GM19035 (cell line): ENCODE measurements around the gene TUSC2.
A peak's percentile ranks its signal among the peaks of the same experiment; 100 is the strongest.

Experiments used
- ATAC-seq: cut with Tn5 transposase; IDR thresholded peaks from one replicate; pipeline ENCODE4 v1.9.1; 2021; ENCODE audit not compliant: unreplicated experiment

The TUSC2 gene

DNA sequence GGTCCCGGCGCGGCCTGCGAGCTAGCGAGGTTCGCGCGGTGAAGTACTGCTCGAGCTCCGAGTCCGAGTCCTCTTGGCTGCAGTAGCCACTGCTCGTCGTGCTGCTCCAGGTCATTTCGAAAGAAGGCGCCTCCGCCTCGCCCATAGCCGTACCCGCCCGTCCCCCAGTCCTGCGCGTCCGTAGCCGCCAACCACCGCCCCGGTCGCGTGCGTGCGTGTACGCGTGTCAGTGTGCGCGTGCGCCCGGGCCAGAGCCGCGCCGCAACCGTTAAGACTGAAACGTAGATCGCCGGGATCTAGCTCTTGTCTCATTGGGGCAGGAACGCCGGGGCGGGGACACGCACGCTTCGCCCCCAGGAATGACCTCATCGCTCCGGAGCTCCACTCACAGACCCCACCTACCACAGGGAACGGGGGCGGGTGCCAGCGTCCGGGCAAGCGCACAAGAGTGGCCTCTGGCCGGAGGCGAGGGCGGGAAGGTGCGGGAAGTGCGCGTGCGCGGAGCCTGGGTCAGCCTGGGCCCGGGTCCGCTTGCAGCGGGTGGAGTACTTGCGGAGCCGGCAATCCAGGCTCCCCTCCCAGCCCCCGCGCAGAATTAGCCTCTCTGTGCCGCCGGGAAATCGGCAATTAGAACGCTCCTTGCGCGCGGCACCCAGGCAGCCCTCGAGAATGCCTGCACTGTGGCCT lies 9.3 kb upstream of the TUSC2 start:
- ATAC-seq = peak; percentile 78

DNA sequence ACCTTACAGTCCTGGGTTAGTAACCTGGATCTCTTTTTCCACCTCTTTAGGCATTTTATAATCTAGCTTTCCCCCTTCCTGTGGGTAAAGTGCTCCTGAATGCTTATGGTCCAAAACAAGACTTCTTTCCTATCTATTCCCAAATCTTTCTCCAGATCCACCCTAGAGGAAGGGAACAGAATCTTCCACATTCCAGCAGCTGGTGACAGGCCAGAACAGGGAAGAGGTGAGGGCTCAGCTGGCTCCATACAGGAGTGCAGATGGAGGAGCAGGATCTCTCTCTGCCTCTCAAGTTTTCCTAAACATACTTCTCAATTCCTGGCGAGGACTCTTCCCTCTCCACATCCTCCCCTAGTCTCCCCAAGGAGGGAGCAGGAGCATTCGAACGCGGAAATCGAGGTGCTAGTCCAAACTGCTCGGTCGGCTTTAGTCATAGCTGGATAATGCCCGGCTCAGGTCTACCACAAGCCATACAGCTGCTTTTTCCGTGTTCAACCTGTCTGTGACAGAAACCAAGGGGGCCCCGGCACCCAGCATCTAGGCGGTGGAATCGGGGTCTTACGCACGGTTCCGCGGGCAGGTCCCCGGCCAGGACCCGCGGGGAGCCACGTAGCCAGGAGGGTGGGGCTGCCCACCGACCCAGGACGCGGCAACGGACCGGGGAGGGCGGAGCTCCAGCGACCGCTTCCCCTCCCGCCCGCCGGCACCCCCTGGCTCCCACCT lies 8.6 kb upstream of the TUSC2 start:
- ATAC-seq = peak; percentile 39

DNA sequence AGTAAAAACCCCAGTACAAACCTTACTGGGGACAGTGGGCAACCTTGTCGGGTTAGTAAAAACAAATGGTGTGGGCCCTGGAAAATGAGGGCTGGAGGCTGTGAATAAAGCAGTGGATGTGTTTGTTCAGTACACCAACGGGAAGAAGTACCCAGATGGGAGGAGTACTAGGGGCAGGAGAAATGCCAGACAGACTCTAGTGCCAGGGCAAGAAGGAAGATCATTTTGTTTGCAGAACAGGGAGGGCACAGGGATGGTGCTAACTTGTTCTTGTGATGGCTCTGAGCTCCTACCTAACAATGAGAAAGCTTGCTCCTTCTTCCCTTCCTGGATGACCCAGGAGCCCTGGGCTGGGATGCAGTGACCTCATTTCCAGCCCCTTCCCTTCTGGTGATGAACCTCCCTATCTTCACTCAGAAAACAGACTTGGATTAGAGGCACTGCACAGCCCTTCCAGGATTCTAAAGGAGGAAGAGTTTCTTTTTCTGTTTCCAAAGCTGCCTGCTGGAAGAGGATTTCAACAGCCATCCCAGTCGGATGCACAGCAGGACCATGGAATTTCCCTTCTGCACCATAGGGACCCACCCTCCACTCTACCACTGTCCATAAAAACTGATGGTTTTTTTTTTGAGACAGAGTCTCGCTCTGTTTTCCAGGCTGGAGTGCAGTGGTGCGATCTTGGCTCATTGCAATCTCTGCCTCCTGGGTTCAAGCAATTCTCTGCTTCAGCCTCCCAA lies 6.5 kb upstream of the TUSC2 start:
- no peak for ATAC-seq

DNA sequence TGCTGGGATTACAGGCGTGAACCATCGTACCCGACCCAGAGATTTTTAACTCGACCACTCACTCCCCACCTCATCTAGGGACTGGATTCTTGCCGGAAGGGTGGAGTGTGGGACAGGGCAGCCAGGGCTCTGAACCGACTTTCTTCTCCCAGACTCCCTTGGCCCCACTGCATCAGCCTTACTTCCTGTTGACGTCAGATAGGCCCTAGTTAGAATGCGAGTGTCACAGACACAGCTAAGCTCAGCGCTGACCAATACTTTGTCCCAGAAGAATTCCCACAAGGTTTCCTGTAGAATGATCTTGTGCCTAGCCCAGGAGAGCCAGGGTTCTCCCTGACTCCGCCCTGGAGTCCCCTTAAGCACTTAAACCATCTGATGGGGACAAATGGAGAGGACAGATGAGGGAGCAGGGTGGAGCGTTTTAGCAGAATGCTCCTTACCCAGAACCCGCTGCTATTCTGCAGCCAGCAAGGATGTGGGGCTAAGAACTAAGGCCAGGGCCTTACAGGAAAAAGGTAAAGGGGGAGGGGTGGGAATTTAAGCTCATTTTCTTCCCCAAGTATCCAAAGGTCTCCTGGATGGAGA lies 5.8 kb upstream of the TUSC2 start:
- ATAC-seq = no peak

DNA sequence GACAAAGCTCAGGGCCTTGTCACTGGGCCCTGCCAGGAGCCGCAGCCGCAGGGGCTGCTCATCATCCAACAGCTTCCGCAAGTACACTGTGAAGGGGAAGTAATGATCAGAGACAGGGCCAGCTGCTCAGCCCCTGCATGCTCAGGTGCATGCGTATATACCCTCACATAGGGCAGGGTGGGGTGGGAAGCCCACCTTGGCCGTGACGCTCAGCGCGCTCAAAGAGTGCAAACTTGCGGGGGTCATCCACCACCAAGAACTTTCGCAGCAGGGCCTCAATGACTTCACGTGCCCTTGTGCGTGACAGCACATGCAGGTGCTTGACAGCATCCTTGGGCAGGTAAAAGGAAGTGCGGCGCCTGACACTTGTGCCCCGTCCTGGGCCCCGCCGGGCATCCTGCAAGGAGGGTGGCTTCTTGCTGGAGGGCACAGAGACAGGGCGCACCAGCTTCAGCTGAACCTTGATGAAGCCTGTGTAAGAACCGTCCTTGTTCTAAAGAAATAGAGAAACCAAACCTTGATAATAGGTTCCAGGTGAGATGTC lies 3.4 kb upstream of the TUSC2 start:
- no peak for ATAC-seq

DNA sequence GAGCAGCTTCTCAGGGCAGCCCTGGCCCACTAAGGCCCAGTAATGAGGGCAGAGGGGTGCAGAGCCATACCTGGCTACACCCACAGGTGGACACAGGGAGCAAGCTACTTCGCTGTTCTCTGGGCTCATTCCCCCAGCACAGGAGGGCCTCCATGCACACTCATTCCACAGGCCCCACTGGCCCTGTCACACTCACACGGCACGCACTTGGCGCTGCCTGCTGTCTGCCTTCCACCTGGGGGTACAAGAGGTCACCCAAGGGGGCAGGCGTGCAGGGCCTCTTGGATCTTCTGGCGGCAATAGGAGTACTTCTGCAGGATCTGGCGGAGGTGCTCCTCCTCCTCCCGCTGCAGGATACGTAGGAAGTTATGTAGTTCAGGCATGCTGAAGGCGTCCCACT lies 2.3 kb upstream of the TUSC2 start:
- ATAC-seq = no peak

DNA sequence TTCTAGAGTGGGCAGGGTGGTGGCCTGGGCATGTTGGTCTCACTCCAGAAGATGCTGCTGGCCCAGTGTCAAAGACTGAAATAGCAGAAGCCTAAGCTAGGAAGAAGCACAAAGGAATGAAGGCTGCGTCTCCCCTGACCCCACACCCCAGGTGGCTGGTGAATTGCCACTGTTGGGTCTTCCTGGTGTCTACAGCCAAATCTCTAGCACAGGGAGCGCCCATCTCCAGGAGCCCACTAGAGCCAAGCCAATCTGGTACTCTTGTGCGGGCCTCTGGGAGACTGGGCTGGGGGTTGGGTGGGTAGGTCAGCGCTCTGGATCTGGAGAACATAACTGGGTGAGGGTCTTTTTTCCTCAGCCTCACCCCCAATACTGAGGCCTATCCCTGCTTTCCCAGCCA lies 894 bp downstream of the TUSC2 start:
- no peak for ATAC-seq

DNA sequence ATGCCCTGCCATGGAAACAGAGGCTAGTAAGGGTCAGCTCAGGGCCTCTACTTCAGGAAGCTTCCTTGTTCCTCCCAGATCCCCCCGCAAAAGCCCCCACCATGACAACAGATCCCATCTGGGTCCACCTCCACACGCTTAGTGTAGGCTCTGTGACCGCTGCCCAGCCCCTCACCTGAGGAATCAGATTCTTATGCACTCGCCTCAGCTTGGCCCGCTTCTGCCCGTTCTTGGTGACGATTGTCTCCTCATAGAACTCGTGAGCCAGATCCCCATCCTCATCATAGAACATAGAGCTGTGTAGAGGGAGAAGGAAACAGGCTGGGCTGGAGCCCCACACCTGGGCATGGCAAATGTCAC lies 1.9 kb downstream of the TUSC2 start:
- ATAC-seq = no peak

DNA sequence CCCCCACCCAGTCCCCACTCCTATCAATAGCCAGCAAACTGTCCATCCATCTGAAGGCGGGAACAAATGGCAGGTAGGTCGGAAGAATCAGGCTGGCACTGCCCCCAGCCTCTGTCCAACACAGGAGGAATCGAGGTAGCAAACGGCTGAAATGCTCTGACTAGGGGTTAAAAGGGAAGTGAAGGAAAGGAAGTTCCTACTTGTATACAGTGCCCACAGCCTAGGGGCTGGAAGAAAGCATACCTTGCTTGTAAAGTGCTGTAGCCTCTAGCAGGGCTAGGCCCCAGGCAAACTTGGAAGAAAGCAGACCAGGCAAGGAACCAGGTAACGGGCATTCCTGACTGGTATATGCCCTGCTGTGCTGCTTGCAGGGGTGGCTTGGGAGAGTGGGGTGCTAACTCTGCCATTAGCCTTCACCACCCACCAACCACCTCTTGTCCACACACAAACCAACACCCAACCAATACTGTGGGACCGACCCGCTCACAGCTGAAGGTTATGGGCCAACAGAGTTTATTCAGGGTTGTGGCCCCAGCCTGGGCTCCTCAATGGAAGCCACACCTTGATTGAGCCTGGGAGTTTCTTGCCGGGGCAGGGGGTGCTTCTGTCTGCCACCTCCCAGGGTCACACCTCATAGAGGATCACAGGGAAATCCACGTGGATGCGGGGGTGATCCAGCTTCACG lies 2.4 kb downstream of the TUSC2 start:
- no peak for ATAC-seq

DNA sequence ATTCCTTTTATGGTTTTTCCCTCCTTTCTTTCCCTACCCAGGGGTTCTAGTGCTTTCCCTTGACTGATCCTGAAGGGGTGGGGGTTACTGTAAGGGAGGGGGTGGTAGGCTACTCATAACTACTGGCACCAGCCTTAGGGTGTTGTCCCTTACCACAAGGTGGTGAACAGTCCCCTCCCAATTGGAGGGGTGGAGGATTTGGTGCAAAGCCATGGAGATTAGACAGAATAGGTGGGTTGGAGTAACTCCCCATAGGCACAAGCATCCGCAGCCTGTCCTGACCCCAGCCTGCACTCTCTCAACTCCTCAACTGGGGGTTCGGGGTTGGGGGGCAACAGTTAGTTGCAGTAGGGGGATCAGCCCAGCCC lies 2.9 kb downstream of the TUSC2 start:
- no peak for ATAC-seq

DNA sequence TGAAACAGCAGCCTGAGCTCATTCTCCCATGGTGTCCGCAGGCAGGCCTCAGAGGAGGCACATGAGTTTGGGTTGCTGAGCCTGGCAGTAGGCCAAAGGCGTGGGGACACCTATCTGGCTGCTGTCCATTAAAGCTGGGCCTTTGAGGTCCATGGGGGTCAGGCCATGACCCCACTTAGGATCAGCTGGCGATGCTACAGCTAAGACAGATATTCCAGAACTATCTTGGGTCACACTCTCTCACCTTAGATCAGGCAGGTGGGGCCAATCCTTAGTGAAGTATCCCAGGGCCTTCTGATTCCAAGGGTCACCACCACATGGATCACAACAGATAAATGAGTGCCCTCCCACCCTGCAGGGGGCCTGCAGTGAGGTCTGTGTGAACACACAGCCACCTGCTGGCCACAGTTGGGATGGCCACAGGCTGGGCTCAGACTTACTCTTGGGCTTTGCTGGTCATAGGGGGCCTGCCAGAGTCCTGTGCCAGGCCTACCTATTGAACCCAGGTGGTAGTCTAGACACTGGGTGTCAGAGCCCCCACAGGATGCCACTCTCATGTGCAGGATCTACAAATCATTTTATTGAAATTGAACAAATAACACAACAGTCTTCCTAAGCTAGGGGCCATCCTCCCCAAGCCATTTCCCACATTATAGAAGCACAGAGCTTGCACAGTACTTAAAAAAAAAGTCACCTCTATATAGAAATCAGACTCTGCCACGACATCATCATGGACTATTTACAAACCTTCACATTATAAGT lies 3.5 kb downstream of the TUSC2 start:
- no peak for ATAC-seq

DNA sequence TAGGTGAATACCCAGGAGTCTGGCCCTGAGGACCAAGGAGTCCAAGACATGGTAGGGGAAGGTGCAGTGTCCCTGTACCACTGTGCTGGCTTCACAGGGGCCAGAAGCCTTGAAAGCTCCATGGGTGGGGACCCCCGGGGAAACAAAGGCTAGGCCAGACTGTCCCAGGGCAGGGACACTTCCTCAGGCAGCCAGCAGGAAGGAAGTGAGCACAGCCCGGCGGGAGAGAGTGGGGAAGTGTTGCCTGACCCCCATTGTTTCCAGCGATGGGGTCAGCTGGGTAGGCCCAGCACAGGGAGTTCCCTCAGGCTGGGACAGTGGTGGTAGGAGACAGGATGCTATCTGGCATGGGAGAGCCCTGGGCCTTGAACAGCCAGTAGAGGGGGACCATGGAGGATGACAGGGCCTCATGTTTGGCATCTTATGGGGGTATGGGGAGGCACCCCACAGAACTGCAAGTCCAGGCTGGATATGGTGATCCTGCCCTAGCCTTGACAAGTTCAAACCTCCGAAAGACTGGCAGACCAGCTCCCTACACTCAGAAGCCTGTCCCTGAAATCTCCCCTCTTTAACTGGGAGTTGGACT lies 4.3 kb downstream of the TUSC2 start:
- no peak for ATAC-seq

DNA sequence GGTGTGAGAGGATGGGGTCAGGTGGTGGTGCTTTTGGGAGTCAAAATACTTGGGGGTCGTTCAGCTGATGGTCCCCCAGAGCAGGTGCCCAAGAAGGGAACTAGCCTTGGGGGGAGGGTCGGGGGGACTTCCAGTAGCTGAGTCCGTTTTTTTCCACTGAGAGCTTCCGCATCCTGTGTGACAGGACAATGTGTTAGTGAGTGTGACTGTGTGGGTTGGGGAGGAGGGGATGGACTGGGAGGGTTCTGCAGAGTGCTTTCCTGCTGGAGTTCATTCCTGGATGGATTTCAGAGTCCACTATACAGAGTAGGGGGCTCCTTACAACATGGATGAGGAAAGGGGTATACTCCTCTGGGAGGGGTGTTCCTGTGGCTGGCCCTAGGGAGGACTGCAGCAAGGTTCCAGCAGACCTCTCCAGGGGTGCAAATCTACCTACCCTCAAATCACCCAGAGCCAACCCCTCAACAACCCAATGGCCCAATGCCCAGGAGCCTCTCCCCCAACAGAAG lies 4.9 kb downstream of the TUSC2 start:
- ATAC-seq = no peak

DNA sequence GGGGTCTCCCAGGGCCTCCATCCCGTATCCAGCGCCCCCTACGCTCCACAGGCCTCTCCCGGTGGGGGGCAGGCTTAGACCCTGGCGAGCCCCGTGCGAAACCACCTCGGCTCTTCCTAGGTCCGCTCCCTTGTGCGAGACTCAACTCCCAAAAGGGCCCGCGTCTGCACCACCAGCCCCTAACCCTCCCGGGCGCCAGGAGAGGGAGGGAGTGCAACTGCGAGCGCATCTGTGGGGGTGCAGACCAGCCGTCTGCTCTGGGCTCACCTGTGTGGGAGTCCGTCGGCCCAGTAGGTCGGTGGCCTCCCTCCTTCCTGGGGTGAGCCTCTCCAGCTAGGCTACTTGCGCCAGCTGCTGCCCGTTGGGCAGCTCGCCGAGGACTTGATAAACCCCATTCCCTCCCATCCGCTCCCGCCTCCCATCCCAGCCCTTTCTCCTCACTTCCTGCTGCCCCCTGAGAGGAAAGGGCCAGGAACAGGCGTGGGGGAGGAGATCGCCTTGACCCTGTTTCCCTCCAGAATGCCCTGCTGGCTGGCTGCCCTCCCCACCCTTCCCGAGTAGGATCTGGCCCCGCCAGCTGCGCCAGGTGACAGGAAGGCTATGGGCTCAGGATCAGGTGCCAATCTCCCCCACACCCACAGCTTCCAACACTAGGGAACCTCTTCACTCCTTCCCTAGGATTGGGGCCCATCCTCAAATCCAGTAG lies 5.5 kb downstream of the TUSC2 start, which contains the start of gene HYAL2:
HYAL2 (minus strand) TSS at position 360 of the 706 bp plus-strand sequence. CDS start 2,256 bp downstream, outside the sequence.
- no peak for ATAC-seq

DNA sequence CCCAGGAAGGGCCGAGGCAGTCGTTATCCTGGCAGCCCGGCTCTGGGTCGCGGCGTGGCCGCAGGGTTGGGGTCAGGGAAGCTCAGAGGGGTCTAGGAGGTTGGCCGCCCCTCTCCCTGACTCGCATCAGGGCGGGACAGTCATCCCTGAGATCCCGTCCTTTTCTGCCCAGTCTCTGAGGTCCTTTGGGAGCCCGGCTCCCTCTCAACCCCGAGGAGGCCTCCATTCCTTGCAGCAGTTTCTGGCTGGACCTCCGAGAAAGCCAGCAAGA lies 6.0 kb downstream of the TUSC2 start:
- ATAC-seq = no peak

DNA sequence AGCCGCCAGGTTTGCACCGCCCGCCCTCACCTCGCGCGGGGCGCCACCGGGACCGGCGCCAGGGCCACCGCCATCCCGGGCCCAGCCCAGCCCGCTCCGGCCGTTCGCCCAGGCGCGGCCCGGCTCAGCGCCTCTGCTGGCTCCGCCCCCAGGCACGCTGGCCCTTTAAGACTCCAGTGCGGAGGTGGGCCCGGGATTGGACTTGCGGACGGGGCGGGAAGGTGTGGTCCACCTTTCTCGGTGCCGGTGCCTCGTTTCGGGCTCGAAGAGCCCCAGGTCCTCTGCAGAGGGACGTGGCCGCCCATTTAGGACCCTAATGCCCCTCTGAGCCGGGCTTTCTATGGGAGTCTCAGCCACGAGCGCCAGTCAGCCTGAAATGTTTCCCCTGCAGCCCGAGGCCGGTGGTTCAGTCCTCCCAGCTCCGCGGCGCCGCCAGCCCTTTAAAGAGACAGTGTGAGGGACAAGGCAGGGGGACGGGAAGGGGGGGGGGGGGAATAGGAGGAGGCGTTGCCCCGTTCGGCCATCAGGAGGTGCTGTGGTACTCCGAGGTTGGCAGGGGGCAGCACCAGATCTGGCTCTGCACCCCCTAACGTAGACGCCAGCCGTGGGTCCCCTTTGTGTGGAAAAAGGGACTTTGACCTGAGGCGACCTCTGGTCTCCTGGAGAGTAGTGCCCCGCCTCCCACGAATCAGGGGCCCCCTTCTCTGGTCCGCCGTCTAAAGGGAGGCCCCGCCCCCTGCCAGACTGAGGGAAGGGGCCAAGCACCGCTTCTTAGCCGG lies 6.5 kb downstream of the TUSC2 start:
- peak; percentile 83 for ATAC-seq

DNA sequence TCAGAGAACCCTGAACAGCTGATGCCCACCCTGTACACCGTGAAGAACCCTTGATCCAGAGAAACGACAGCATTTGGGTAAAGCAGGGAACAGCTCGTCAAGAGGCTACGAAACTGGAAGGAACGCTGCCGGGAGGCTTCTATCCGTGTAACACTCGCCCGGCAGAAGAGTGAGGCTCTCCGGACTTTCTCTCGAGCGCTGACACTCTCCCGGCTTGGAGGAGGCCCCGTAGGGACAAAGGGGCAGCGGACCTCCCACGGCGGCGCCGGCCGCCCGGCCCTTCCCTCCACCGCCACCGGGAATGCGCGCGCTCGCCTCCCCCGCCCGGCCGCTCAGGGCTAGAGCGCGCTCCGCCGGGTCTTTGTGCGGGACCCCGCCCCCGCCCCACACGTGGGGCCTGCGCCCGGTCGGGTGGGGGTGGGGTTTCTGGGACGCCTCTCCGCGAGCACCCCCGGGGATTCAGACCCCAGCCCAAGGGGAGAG lies 7.1 kb downstream of the TUSC2 start:
- ATAC-seq = peak; percentile 54

DNA sequence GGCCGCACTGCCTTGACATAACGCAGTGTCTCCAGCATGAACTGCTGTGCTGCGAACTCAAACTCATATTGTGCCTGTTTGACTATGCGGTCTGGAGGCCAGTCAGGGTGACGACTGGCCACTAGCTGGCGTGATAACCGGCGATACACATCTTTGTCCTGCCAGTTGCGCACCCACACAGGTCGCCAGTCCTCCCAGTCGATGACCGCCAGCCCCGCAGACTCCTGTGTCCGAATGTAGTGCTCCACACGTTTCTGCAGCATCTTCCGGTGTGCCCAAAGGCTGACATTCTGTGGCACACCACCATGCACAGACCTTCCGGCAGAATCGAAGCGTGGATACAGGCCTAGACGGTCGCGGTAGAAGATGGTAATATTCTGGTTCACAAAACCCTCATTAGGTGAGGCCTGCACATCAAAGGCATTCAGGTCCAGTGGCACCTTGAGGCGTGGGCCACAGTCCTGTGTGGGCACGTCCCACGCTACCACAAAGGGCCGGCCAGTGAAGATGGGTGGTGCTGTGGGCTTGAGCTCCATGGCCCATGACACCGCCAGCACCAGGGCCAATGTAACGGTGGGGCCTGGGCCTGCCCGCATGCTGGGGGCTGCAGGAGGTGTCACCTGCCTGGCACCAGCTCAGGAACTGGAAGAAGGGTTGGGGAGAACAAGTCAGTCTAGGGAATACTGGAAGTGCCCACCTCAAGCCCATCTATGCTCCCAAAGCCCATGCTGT lies 8.0 kb downstream of the TUSC2 start:
- no peak for ATAC-seq
